Measurements from ENCODE around the gene CDH4. TPM values are rescaled to one million over a fixed set of nuclear protein-coding genes. Genes with fewer than 3 reads are reported as not detected.

Gene CDH4
- total and polyA plus RNA-seq, 2 of the 8 experiments (the other 6 are each of a cell fraction or from before 2014, with no cell fraction given): 4.3 to 7.9 TPM

- FAIRE-seq (no peak), DNase-seq (ENCODE audit: low read depth in 1 of 2, low spot score in 2 of 2) (no peak)
- no peak overlapping the region for H2AK5ac ChIP-seq (ENCODE audit: low read depth, low read length)
- H2BK15ac ChIP-seq (ENCODE audit: low read length): no peak overlapping the region
- H3K9ac ChIP-seq (replicated peaks in 1 of 4; ENCODE audit: extremely low read depth in 1 of 4, low read depth in 3 of 4, low read length in 3 of 4): no peak overlapping the region
- no peaks in the 10 kb centered on the region for H3K36me3 ChIP-seq (ENCODE audit: control insufficient read depth in 2 of 4, insufficient read depth in 4 of 4, low read length in 3 of 4)
- H4K8ac ChIP-seq (ENCODE audit: extremely low read depth, insufficient read depth, low read length): no peak overlapping the region; the same call in 1 of the 2 replicates
- H3K27ac ChIP-seq (ENCODE audit: low read depth, low read length): no peak overlapping the region
- 87% methylated on average over 13 of the region's 14 CpGs; no CpG with 5 or more reads in 1 of the 2 experiments for WGBS, 2 experiments (ENCODE audit: extremely low coverage in 1 of 2, insufficient coverage in 1 of 2, insufficient read length in 1 of 2, insufficient replicate concordance in 2 of 2, low coverage in 1 of 2, low lambda C conversion rate in 2 of 2, missing lambda C conversion rate in 1 of 2)
- no peak overlapping the region for H3K4me2 ChIP-seq (ENCODE audit: insufficient read depth in 1 of 2, low read depth in 2 of 2, low read length in 2 of 2)
- no peak overlapping the region for H3K4me3 ChIP-seq (ENCODE audit: extremely low read depth in 1 of 4, insufficient read depth in 2 of 4, low read depth in 3 of 4, low read length in 4 of 4)
- no peaks in the 10 kb centered on the region for H3K23me2 ChIP-seq (ENCODE audit: low read depth, low read length)
- H4K5ac ChIP-seq (ENCODE audit: insufficient read length, low read depth, low read length): no peak overlapping the region
- H2AFZ ChIP-seq (ENCODE audit: low read length): no peak overlapping the region
- no peaks in the 10 kb centered on the region for H3K9me3 ChIP-seq (ENCODE audit: insufficient read depth in 2 of 2, low read depth in 1 of 2, low read length in 1 of 2)
- no peak overlapping the region for H3K23ac ChIP-seq (ENCODE audit: insufficient read length)
- CTCF ChIA-PET (ENCODE audit: partially characterized antibody): interaction anchor here (0.8 to 2.2 kb wide), 3 partner anchors 14 to 73 kb away, joined by 4 to 7 read pairs (median 6); no protein-coding TSS in a partner anchor
- H3K18ac ChIP-seq (ENCODE audit: extremely low read depth, low read length): no peak overlapping the region
- no peak overlapping the region for H3K56ac ChIP-seq (replicated peaks; ENCODE audit: insufficient read length, low read depth, low read length)
- H4K20me1 ChIP-seq (replicated peaks in 1 of 2; ENCODE audit: control insufficient read depth in 1 of 2, insufficient read depth in 2 of 2, low read length in 2 of 2): peaks cover 0 to 3% of the 10 kb centered on the region in 2 experiments
- no peak overlapping the region for H3K4ac ChIP-seq (replicated peaks; ENCODE audit: insufficient read length, low read depth, low read length)
- peaks cover 0 to 3% (median 0%) of the 10 kb centered on the region in 4 experiments; a peak in 1 of 7 replicates for H3K4me1 ChIP-seq (replicated peaks in 1 of 4; ENCODE audit: control insufficient read depth in 3 of 4, insufficient read depth in 4 of 4, low read length in 3 of 4)
- H2BK5ac ChIP-seq (ENCODE audit: low read depth, low read length): no peak overlapping the region
- no peaks in the 10 kb centered on the region for H3K79me1 ChIP-seq (ENCODE audit: low read depth, low read length)
- H3K27me3 ChIP-seq (replicated peaks in 1 of 4; ENCODE audit: control insufficient read depth in 3 of 4, extremely low read depth in 1 of 4, insufficient read depth in 3 of 4, low read length in 3 of 4): no peaks in the 10 kb centered on the region; a peak in 1 of 7 replicates
- H3K14ac ChIP-seq (ENCODE audit: insufficient read length): no peak overlapping the region
- H2BK120ac ChIP-seq (replicated peaks; ENCODE audit: low read depth, low read length): no peak overlapping the region
- TF ChIP-seq E2F6 (IDR thresholded peaks at IDR 0.05) (no peak), ZNF274 (IDR thresholded peaks at IDR 0.05; ENCODE audit: borderline replicate concordance, extremely low read depth, low read length) (no peak), SIX5 (IDR thresholded peaks at IDR 0.05; ENCODE audit: low read depth, low read length) (no peak)
- no peak overlapping the region for H2BK12ac ChIP-seq (ENCODE audit: low read depth, low read length)
- no peak overlapping the region for H2BK20ac ChIP-seq (ENCODE audit: low read length)
- POLR2A ChIA-PET (ENCODE audit: partially characterized antibody): no interaction called here
- H4K91ac ChIP-seq (replicated peaks; ENCODE audit: insufficient read length, low read length): no peak overlapping the region
- no peaks in the 10 kb centered on the region for H3K79me2 ChIP-seq (ENCODE audit: control insufficient read depth in 1 of 2, insufficient read depth in 2 of 2, low read length in 2 of 2)
Observed at GRCh38 chr20:61812845-61813485, 560.9 kb downstream of the CDH4 start.

Data from H1 (cell line).